Hematopoietic multipotent progenitor cell treated with erythropoietin and hydrocortisone succinate and interleukin-3 and kit ligand, for 4 days (in vitro differentiated cells): ENCODE results near the gene TMEM237.
"Not testable (repeated sequence)": the region's sequence is repeated elsewhere in the genome, so short reads cannot be mapped to it uniquely, and the experiment has no call there.

Source experiments
- DNase-seq: peaks from one replicate; pipeline ENCODE4 v3.0.0-alpha.2; 2015

The TMEM237 gene

DNA sequence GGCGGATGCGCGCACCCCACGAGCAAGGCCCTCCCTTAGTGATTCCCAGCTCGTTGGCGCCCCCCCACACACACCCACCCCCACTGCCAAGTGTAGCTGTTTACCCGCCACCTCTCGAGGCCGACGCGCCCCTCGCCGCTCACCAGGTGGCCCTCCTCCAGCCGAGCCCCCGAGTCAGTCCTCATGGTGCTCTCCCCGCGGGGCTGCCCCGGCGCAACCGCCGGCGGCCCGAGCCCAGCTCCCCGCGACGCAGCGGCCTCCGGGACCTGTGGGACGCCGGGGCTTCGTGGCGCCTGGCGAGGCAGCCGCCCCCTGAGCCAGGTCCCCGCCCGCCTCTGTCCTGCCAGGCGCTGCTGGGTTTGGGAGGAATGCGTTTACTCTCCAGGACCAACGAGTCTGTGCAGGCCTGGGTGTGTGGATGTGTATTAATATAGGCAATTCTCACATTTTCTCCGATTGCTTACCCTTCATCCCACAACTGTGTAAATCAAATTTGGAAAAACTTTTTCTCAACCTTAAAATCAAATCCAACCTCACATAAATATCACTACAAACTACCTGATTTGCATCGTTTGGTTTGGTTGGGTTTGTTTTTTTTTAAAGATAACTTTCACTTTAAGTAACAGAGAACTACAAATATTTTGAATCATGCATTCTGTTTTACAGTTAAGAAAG, at the start of gene TMEM237:
Gene TMEM237 (minus strand): TSS at position 288 of the 675 bp plus-strand sequence. CDS start 103 bp downstream, at position 185.
- DNase-seq = peak; percentile 51

DNA sequence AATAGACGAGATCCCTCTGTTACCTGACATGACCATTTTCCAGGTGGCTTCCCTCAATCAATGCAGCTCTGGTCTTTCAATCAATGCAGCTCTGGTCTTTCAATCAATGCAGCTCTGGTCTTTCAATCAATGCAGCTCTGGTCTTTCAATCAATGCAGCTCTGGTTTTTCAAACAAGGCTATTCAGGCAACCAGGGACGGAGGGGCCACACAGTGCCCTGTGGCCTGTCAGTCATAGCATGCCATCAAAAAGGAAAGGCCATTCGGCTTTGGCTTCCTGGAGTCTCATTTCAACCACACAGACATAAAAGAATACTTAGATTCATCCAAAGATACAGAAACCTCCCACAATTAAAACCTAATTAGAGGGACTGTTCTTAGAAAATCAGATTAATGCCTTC, 41.9 kb upstream of the TMEM237 start:
- DNase-seq = no peak

DNA sequence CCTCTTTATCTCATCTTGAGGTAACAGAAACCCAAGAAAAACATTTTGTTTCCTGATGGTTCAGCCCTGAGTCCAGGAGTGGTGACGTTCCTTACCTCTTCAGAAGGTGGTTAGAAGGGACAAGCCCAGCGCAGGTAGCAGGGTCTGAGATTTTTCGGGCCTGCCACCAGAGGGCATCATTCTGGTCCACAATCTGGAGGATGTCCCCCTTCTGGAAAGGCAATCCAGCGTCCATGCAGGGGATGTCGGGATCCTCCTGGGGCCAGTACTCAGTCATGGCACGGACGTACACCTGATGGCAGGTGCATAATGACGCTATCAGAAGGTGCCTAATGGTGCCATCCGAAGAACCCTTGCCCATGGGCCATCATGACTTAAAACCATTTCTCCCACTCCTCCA, 37.4 kb upstream of the TMEM237 start:
- peak; percentile 31 for DNase-seq

DNA sequence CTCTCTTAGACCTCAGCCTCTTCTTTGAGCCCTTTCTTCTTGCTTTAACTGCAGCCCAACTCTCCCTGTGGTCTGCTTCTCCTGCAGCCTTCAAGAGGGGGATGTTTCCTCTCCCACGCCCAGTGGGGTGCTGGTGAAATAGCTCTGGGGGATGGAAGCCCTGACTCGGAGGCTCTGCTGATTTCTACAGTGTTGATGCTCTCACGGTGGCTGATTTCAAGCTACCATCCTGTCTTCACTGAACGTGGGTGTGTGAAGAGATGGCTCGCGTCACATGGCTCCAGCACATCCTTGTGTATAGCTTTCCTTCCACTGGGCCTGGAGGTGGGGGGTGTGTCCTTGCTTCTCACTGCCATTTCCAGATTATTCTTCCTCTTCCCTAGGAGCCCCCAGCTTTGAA, 35.1 kb upstream of the TMEM237 start:
- no peak for DNase-seq

DNA sequence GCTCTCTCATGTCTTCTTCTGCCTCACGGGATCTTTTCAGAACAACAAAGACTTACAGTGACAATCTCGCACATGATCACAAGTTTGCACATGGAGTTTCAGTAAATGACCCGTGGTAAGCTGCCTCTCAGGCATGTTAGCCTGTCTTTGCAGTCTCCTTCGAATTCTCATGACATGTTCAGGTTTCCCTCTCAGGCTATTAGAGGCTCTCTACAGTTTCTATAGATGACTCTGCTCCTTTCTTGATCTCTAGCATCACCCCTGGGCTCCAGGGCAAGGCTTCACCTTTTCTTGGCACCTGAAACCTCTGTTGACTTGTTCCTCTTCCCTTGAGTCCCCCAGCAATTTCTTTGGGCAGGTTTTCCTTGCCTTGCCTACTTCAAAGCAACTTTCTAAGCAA, 32.2 kb upstream of the TMEM237 start:
- DNase-seq = no peak

DNA sequence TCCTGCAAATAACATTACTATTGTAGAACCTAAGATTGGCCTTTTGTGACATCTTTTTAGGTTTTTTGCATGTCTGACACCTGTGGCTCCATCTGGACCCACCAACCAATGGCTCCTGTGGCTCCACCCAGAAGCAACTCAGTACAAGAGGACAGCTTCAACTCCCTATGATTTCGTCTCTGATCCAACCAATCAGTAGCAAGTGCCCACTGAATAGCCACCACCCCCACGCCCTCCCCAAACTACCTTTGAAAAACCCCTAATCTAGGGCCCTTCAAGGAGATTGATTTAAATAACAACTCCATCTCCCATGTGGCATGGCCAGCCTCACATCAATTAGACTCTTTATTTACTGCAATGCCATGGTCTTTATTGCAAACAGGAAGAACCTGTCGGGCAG, 31.5 kb upstream of the TMEM237 start:
- no peak for DNase-seq

DNA sequence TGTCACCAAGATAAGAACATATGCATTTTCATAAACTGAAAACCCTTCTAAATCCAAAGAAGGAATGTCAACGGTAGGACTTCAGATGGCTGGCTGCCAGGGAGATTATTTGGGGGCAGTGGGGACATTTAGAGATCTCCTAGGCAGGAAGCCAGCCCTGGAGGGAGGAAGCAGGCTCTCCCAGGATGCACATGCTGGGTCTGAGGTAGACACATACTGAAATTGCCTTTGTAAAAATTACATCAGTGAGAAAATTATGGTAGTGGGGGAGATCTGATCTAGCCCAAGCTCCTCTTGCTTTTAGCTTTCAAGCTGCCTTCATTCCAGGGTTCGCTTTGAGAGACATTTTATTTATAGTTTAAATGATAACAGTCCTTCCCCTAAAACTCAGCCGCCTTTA, 31.0 kb upstream of the TMEM237 start:
- DNase-seq = no peak

DNA sequence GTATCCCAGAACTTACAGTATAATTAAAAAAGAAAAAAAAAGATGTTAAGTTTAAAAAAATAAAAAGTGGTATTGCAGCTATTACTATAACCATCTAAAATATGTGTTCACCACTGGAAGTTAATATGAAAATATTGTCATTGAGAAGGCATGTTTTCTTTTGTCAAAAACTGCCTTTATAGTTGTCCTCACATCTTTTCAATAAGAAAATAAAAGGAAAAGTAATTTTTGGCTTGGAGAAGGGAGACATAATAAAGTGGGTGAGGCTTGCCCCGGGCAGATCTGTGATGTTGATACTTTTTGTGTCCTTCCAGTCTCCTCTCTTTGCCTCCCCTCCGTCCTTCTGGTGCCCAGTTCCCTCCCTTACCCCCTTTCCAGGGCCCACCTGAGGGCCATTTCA, 30.2 kb upstream of the TMEM237 start:
- no peak for DNase-seq

GRCh38 chr2:201671205-201671604, 27.9 kb upstream of the TMEM237 start:
- not testable (repeated sequence) for DNase-seq

DNA sequence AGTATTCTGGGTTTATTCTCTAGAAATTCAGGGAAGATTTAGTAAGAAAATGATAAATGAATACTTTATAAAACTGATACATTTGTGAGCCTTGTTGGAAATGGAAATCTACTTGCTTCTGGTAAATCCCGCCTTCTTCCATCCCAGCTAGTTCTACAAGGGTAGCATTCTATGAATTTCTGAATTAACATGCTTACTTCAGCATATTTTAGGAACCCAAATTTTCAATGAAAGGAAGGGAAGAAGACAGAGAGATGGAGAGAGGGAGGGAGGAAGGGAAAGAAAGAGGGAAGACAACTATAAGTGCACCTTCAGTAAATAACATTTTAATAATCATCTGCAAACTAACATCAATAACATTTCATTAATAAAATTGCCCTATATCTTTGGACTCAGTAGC, 26.6 kb upstream of the TMEM237 start:
- DNase-seq = no peak

DNA sequence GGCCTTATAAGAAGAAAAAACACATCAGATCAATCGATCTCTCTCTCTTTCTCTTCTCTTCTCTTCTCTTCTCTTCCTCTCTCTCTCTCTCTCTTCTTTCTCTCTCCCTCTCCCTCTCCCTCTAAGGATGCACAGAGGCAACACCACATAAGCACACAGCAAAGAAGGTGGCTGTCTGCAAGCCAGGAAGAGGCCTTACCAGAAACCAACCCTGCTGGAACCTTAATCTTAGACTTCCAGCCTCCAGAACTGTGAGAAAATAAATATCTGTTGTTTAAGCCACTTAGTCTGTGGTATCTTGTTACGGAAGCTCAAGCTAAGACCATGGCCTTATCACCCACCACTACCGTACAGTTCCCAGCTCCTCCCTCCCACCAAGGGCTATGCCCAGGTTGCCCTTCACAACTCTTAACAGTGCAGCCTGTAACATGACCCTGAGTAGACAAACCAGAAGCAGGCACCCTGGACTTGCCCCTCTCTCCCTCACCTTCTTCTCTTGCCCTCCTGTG, 25.2 kb upstream of the TMEM237 start:
- DNase-seq = peak; percentile 72

DNA sequence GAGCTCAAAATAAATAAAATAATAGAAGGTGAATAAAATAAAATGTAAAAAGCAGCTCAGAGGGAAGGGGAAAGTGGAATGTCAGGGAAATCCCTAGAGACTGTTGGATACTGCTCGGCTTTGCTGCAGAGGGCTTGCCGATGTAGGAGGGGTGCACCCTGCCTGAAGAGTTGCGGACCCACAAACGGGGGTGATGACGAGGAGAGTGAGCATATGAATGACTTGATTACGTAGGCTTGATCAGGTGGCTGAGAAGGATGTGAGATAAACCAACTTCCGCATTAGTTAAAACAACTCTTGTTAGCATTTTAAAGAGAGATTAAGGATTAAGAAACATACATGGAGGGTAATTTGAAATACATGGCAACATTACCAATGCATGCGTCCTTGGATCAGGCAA, 21.0 kb upstream of the TMEM237 start:
- no peak for DNase-seq

DNA sequence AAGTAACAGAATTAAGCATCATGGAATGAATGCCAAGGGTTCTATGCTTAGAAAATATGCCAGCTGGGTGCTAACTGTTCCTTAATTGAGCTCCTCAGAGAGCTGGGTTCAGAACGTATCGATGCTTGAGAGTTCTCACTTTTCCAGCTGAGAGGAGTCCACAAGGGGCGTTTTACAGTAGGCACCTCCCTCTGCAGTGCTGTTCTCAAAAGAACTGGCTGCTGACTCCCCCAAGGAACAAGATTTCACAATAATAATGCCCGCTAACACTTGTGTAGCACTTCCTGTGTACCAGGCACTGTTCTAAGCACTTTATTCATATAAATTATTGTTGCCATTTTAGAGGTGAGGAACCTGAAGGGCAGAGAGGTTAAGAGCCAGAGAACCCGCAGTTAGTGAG, 18.1 kb upstream of the TMEM237 start:
- peak; percentile 44 for DNase-seq

DNA sequence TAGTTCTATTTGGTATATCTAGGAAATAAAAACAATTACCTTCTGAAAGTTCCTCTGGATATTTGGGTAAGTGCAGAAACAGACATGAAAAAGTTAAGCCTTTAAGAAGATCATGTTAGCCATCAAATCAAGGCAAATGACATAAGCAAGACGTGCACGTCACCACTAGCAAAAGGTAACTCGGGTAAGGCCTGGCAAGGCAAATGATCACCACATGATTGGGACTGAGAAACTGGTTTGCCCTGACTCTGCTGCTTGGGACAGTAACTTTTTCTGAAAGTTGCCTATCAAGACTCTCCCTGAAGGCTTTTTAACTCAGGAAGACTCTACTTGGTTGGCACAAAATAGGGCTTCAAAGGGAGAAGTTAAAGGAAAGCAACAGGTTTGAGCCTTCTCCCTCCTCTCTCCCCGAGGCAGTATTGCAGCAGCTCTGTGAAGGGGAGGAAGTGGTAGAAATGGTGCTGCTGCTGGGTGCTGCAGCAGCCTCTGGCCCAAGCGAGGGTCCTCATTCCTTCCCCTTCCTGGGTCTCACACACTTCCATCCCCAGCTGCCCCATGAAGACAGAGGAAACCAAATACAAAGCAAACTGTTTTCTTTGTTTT, 17.1 kb upstream of the TMEM237 start:
- peak; percentile 15 for DNase-seq

DNA sequence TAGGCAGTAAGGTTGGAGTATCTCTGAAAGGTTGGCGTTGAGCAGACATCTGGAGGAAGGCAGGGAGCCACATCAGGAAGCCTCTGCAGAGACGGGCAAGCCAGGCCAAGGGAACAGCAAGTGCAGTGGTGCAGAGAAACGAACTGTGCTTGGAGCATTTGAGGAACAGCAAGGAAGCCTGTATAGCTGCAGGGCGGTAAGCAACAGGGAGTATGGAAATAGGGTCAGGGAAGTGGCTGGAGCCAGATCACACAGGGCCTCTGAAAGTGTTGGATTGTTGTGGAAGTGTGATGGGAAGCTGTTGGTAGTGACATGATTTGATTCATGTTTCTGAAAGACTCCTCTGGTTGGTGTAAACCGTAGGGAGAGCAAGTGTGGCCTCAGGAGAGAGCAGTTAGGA, 13.4 kb upstream of the TMEM237 start:
- DNase-seq = no peak

DNA sequence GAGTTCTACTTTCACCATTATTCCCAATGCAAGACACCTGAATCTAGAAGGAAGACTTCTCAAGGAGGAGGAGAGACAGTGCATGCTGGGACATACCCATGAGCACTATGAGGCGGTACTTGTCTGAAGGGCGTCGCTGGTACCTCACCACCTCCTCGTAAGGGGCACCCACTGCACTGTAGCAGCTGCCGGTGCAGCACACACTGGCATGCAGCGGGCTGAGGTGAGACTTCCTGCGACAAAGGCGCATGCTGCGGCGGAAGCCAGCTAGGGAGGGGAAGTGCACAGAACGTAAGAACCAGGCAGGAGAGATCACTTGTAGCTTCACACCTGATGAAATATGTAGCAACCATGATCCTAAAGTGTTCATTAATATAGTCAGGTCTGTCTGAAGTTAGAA, 12.8 kb upstream of the TMEM237 start:
- DNase-seq = no peak

DNA sequence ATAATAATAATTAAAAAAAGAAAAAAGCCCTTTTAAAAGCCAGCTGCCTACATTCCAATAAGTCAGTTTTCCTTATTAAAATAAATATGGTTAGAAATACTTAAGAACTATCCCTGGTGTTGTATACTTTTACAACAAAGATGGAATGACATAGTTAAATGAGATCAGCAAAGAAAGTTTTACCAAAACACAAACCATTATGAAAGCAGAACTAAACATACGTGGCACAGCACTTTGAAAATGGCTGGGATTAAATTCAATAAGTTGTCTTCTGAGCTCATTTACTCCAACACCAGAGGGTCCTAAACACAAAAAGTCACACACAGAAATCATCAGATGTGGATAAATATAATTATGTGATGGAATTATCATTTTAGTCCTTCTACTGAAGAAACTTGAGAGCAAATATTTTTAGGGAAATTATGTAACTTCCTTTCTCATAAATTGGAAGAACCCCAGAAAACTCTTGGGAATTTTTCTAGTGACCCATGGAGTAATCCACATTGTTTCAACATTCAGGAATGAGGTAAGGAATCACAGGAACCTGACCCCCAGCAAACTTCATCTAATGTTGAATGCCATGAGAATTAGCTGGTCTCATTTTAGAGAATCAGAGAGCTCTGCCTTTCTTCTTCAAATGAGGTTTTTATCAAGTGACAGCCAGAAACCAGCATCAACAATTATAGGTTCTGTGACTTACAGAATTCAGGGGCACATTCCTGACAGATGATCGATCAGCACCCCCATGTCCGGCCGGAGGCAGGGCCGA, 11.5 kb upstream of the TMEM237 start:
- DNase-seq = no peak

DNA sequence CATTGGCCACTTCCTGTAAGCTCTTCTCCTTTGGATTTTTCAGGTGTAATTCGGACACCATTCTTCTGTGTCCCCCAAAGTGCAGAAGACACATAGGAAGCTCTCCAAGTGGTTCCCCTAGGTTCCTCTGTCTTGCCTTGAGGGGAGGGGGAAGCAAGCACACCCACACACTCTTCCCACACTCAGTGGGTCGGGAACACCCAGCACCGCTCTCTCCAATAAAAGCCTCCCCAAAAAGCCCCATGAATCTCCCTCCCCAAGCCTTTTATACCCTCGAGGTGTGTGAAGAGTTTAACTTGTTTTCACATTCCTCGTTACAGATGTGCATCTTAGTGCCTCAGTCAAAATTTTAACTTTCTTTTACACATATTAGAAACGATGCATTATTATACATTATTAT, 9.9 kb upstream of the TMEM237 start:
- no peak for DNase-seq

- no peak for DNase-seq
These were observed 6.1 kb upstream of the TMEM237 start for GRCh38 chr2:201649442-201649841.

DNA sequence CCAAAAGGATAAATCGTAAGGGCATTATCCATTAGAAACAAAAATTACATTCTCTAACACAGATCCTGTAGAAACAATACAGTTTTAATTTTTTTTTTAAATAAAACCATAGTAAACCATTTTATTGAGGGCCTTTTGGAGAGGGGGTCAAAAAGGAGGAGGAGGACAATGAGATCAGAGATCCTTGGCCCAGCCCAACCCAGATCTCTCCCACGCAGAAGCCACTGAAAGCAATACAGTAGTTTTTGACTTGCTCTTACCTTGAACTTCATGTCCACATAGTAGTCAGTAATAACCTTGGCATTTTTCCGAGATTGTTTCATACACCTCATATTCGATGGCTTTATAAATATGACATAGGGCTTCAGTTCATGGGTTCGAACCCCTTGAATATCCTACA, 4.1 kb upstream of the TMEM237 start:
- DNase-seq = no peak

GRCh38 chr2:201644001-201644400, 698 bp upstream of the TMEM237 start:
- no peak for DNase-seq

DNA sequence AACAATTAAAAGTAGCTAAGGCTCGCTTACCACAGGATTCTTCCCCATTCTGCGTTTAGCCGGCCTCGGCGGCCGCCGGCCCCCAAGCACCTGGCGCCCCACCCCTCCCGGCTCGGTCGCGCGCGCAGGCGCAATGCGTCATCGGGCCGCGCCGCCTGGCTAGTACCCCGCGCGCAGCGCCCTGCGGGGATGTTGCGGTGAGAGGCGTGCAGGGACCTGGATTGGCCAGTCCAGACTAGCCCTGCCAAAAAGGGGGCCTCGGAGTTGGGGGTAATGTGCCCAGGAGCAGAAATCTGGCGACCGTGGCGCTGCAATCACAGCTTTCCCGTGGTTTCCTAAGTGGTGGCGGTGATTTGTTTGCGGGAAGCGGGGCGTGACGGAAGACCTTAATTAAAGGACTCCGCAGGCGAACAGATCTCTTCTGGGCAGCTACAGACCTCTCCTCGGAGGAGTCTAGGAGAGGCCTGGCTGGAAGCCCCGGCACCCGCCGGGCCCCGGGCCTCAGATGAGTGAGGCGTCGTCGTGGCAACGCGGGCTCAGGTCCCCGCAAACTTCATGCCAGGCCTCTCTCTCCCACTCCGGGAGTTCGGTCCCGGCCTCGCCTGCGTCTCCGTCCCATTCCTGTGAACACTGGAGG, 606 bp downstream of the TMEM237 start:
- peak; percentile 86 for DNase-seq

DNA sequence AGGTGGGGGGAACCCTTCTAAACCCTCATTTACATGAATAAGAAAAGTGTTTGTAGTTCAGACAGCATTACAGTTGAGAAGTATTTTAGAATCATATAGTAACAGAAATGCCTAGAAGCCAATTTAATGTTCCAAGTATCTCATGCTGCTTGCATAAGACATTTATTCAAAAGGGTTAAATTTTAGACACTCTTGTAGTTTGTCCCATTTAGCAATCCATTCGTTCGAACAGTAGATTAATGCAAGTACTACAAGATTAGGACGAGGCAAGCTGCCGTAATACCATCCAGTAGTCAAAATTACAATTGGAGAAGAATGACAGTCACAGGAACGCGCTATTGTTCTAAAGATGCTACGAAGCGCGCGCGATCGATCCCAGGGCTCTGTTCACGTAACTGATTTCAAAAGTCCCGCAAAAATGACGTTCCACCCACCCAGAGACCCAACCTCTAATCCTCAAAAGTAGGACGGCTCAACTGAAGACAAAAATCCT, 1.2 kb downstream of the TMEM237 start:
- peak; percentile 81 for DNase-seq
